IMR-90 (cell line): Measurements from ENCODE around the gene MEF2D. TPM values are rescaled to one million over a fixed set of nuclear protein-coding genes. Genes with fewer than 3 reads are reported as not detected.

ENCODE experiments used
- ATAC-seq: fragments of 200-7000 bp; cut with Tn5 transposase; 2 replicates; pipeline ENCODE4 v1.9.1; 2020; ENCODE audit warnings: low read depth, mild to moderate bottlenecking, moderate library complexity
- BruUV-seq: library from RNA; stranded (reverse); fragments of 400-500 nt; replicated peaks from 2 replicates; lab custom pipeline; 2021; lab: Mats Ljungman, UMichigan
- CTCF ChIA-PET: fragments of 300-600 bp; formaldehyde crosslinking; extraction: SDS; loops from one replicate; lab custom pipeline; 2021; ENCODE audit warnings: antibody characterized with exemption; lab: Yijun Ruan, JAX
- POLR2A ChIA-PET: fragments of 300-600 bp; sonication (Branson Sonifier 250); formaldehyde crosslinking; loops from one replicate; lab custom pipeline; 2022; ENCODE audit warnings: antibody characterized with exemption; ENCODE audit not compliant: unreplicated experiment; lab: Charles Lee
- DNase-seq: peaks from one replicate; pipeline ENCODE4 v3.0.0; 2013
- H2AFZ ChIP-seq: replicated peaks from 2 replicates; pipeline ENCODE3; 2013; ENCODE audit warnings: low read length, mild to moderate bottlenecking; ENCODE audit not compliant: poor library complexity
- H2AK5ac ChIP-seq: 2 replicates; pipeline ENCODE4 v1.6.1; 2013; ENCODE audit warnings: low read depth, low read length, inconsistent platforms
- H2AK9ac ChIP-seq: replicated peaks from 2 replicates; pipeline ENCODE3; 2013; ENCODE audit warnings: mild to moderate bottlenecking, low read depth, low read length, moderate library complexity; ENCODE audit not compliant: poor library complexity
- H2BK120ac ChIP-seq: 2 replicates; pipeline ENCODE4 v1.6.1; 2013; ENCODE audit warnings: low read depth, low read length, inconsistent platforms
- H2BK15ac ChIP-seq: 3 replicates; pipeline ENCODE4 v1.6.1; 2013; ENCODE audit warnings: low read depth, low read length, inconsistent platforms
- H2BK20ac ChIP-seq: 2 replicates; pipeline ENCODE4 v1.6.1; 2013; ENCODE audit warnings: low read depth, mild to moderate bottlenecking, inconsistent platforms, low read length, moderate library complexity
- H2BK5ac ChIP-seq: 2 replicates; pipeline ENCODE4 v1.6.1; 2013; ENCODE audit warnings: mild to moderate bottlenecking, low read depth, low read length, inconsistent platforms; ENCODE audit not compliant: poor library complexity, severe bottlenecking
- H3K14ac ChIP-seq: replicated peaks from 2 replicates; pipeline ENCODE4 v1.6.1; 2013; ENCODE audit warnings: low read depth, low read length, inconsistent platforms
- H3K18ac ChIP-seq: 2 replicates; pipeline ENCODE4 v1.6.1; 2013; ENCODE audit warnings: low read depth, low read length, control low read depth
- H3K23ac ChIP-seq: 2 replicates; pipeline ENCODE4 v1.6.1; 2013; ENCODE audit warnings: low read depth, low read length, inconsistent platforms
- H3K27ac ChIP-seq: 2 replicates; pipeline ENCODE4 v1.5.1; 2013; ENCODE audit warnings: mild to moderate bottlenecking, control low read depth, low read length; ENCODE audit not compliant: insufficient read depth
- H3K27me3 ChIP-seq: 2 replicates; pipeline ENCODE4 v1.6.1; 2013; ENCODE audit warnings: low read length; ENCODE audit not compliant: control insufficient read depth, insufficient read depth
- H3K36me3 ChIP-seq: 2 replicates; pipeline ENCODE4 v1.6.1; 2013; ENCODE audit warnings: low read length, mixed read lengths; ENCODE audit not compliant: control insufficient read depth, insufficient read depth
- H3K4ac ChIP-seq: 2 replicates; pipeline ENCODE4 v1.6.1; 2013; ENCODE audit warnings: low read depth, low read length, inconsistent platforms
- H3K4me1 ChIP-seq: 2 replicates; pipeline ENCODE4 v1.6.1; 2013; ENCODE audit warnings: low read length, mixed read lengths; ENCODE audit not compliant: control insufficient read depth, insufficient read depth
- H3K4me2 ChIP-seq: 2 replicates; pipeline ENCODE4 v1.6.1; 2013; ENCODE audit warnings: low read depth, mild to moderate bottlenecking, control low read depth, low read length, moderate library complexity
- H3K4me3 ChIP-seq: 2 replicates; pipeline ENCODE4 v1.5.1; 2013; ENCODE audit warnings: low read depth, mild to moderate bottlenecking, control low read depth, low read length, moderate library complexity; ENCODE audit not compliant: insufficient read depth
- H3K56ac ChIP-seq: 2 replicates; pipeline ENCODE4 v1.6.1; 2013; ENCODE audit warnings: low read length, inconsistent platforms; ENCODE audit not compliant: insufficient read depth; ENCODE audit errors: extremely low read depth
- H3K79me1 ChIP-seq, 2 experiments: 2 replicates each; pipeline ENCODE4 v1.6.1; 2013; ENCODE audit warnings: low read length in 2 of 2, inconsistent platforms in 1 of 2, low read depth in 1 of 2
- H3K9ac ChIP-seq: 2 replicates; pipeline ENCODE4 v1.6.1; 2013; ENCODE audit warnings: low read depth, low read length, control low read depth
- H3K9me1 ChIP-seq: 2 replicates; pipeline ENCODE4 v1.6.1; 2013; ENCODE audit warnings: low read length, inconsistent platforms; ENCODE audit not compliant: insufficient read depth
- H3K9me3 ChIP-seq: 2 replicates; pipeline ENCODE4 v1.6.1; 2013; ENCODE audit warnings: low read length; ENCODE audit not compliant: control insufficient read depth, insufficient read depth
- H4K20me1 ChIP-seq: 2 replicates; pipeline ENCODE4 v1.6.1; 2013; ENCODE audit warnings: low read length, inconsistent platforms; ENCODE audit not compliant: insufficient read depth
- H4K5ac ChIP-seq: 2 replicates; pipeline ENCODE4 v1.6.1; 2013; ENCODE audit warnings: mild to moderate bottlenecking, low read depth, low read length, control low read depth
- H4K8ac ChIP-seq, 2 experiments: 2 replicates each; pipeline ENCODE4 v1.6.1; 2013; ENCODE audit warnings: low read depth in 2 of 2, low read length in 2 of 2, control low read depth in 1 of 2, inconsistent platforms in 1 of 2
- H4K91ac ChIP-seq: 2 replicates; pipeline ENCODE4 v1.6.1; 2013; ENCODE audit warnings: low read depth, low read length, inconsistent platforms; ENCODE audit not compliant: insufficient read depth
- BHLHE40 ChIP-seq: fragments of 150-350 bp; IDR thresholded peaks from 2 replicates; pipeline ENCODE4 v1.6.1; 2016; ENCODE audit warnings: mild to moderate bottlenecking, low read depth, low read length
- CHD1 ChIP-seq: IDR thresholded peaks from 2 replicates; pipeline ENCODE4 v1.6.1; 2012; ENCODE audit warnings: low read depth, low read length, improper control_type of control experiment
- CTCF ChIP-seq: conservative IDR thresholded peaks from 2 replicates; pipeline ENCODE4 v1.5.1; 2012; ENCODE audit warnings: mild to moderate bottlenecking, low read depth, low read length, improper control_type of control experiment
- ELK1 ChIP-seq: fragments of 150-350 bp; IDR thresholded peaks from 2 replicates; pipeline ENCODE4 v1.6.1; 2016; ENCODE audit warnings: low read depth, mild to moderate bottlenecking, low read length, moderate library complexity, borderline replicate concordance
- FOS ChIP-seq: fragments of 150-350 bp; IDR thresholded peaks from 2 replicates; pipeline ENCODE4 v1.6.1; 2016; ENCODE audit warnings: low read depth, low read length
- MAFK ChIP-seq: IDR thresholded peaks from 2 replicates; pipeline ENCODE4 v1.6.1; 2012; ENCODE audit warnings: low read depth, low read length, improper control_type of control experiment
- MAZ ChIP-seq: IDR thresholded peaks from 2 replicates; pipeline ENCODE4 v1.6.1; 2012; ENCODE audit warnings: low read depth, mild to moderate bottlenecking, low read length, improper control_type of control experiment, moderate library complexity, borderline replicate concordance
- NFE2L2 ChIP-seq: fragments of 150-350 bp; IDR thresholded peaks from 2 replicates; pipeline ENCODE4 v1.6.1; 2016; ENCODE audit warnings: low read depth, mild to moderate bottlenecking, low read length
- RAD21 ChIP-seq: IDR thresholded peaks from 2 replicates; pipeline ENCODE4 v1.6.1; 2012; ENCODE audit warnings: low read length, improper control_type of control experiment
- RCOR1 ChIP-seq: IDR thresholded peaks from 2 replicates; pipeline ENCODE4 v1.6.1; 2012; ENCODE audit warnings: mild to moderate bottlenecking, low read length, improper control_type of control experiment; ENCODE audit not compliant: insufficient replicate concordance
- RFX5 ChIP-seq: IDR thresholded peaks from 2 replicates; pipeline ENCODE4 v1.8.0; 2012; ENCODE audit warnings: low read depth, mild to moderate bottlenecking, low read length, moderate library complexity
- SMC3 ChIP-seq: fragments of 150-350 bp; IDR thresholded peaks from 2 replicates; pipeline ENCODE4 v1.6.1; 2016; ENCODE audit warnings: low read depth, mild to moderate bottlenecking, antibody characterized with exemption, low read length, moderate library complexity
- USF2 ChIP-seq: fragments of 150-350 bp; IDR thresholded peaks from 2 replicates; pipeline ENCODE4 v1.6.1; 2017; ENCODE audit warnings: mild to moderate bottlenecking, antibody characterized with exemption, low read length, low read depth
- WGBS, 2 experiments: methylation state at CpG; one replicate each; pipeline versions ENCODE4 v1.1.5 to v1.1.7; 2013; ENCODE audit warnings: missing lambda C conversion rate in 2 of 2; ENCODE audit not compliant: insufficient read length in 1 of 2; ENCODE audit errors: extremely low coverage in 2 of 2; 5-methylcytosine and 5-hydroxymethylcytosine counted together
- dilution Hi-C: fragments of 300-500 bp; cut with HindIII; formaldehyde crosslinking; loops from one replicate; pipeline ENCODE4 v1.14.3; 2018; ENCODE audit warnings: low sequenced_read_pairs; ENCODE audit not compliant: unreplicated experiment
- in situ Hi-C: fragments of 300-500 bp; cut with MboI; formaldehyde crosslinking; loops from 3 replicates; pipeline ENCODE4 v1.14.3; 2019; ENCODE audit warnings: low sequenced_read_pairs, inconsistent platforms, mixed read lengths
- intact Hi-C: fragments of 100-400 bp; cut with micrococcal nuclease; formaldehyde crosslinking; loops from 2 replicates; pipeline ENCODE4 v1.10.0; 2022
- polyA plus RNA-seq, 3 experiments: library from polyadenylated mRNA; depleted of rRNA; stranded (reverse); fragments of >200 nt; gene quantifications; 2 replicates each; pipeline ENCODE4 v1.2.3, GENCODE V29; 2012; ENCODE audit warnings: low replicate concordance in 1 of 3
- total RNA-seq: library from RNA; depleted of rRNA; stranded (reverse); fragments of >200 nt; gene quantifications from 2 replicates; pipeline ENCODE4 v1.2.3, GENCODE V29; 2012

The MEF2D gene
- total and polyA plus RNA-seq, 2 of the 4 experiments (the other 2 are of a cell fraction) = 2.9 to 20.0 TPM

- DNase-seq (no peak), ATAC-seq (no peak)
- Histone ChIP-seq H4K8ac (no peak overlapping the region), H2BK120ac (no peak overlapping the region), H3K56ac (no peak overlapping the region), H3K27me3 (peaks cover 94% of the 10 kb centered on the region), H3K9me3 (peaks cover 10% of the 10 kb centered on the region), H3K27ac (no peak overlapping the region), H2BK20ac (no peak overlapping the region), H3K36me3 (no peaks in the 10 kb centered on the region), H3K4me3 (no peak overlapping the region), H3K18ac (no peak overlapping the region), H2BK5ac (no peak overlapping the region), H4K20me1 (no peaks in the 10 kb centered on the region; the same call in none of the 2 replicates), H3K9me1 (no peaks in the 10 kb centered on the region), H2AK5ac (no peak overlapping the region), H3K4me1 (peaks cover 1% of the 10 kb centered on the region; the same call in 1 of the 2 replicates), H2AFZ (peak overlapping the region; percentile 19), H4K91ac (no peak overlapping the region), H3K79me1 (no peaks in the 10 kb centered on the region), H3K4ac (no peak overlapping the region), H3K23ac (peak overlapping the region; percentile 44; the same call in 1 of the 2 replicates), H3K9ac (no peak overlapping the region), H2BK15ac (no peak overlapping the region), H4K5ac (no peak overlapping the region), H2AK9ac (no peak overlapping the region), H3K4me2 (peak overlapping the region; percentile 27; the same call in 1 of the 2 replicates), H3K14ac (no peak overlapping the region)
- 0% methylated on average over 3 of the region's 12 CpGs; no CpG with 5 or more reads in 1 of the 2 experiments for WGBS, 2 experiments
- in situ Hi-C loops = no loop called here
- dilution Hi-C loops = no loop called here
- no TSS peak for BruUV-seq
- POLR2A ChIA-PET = no interaction called here
- CTCF ChIA-PET = interaction anchor here (1.4 kb wide), 1 partner anchor 36 kb away, joined by 5 read pairs; no protein-coding TSS in a partner anchor
- intact Hi-C loops = no loop called here
- TF ChIP-seq CTCF (no peak), MAFK (no peak), USF2 (no peak), RCOR1 (no peak), SMC3 (no peak), RFX5 (no peak), RAD21 (no peak), BHLHE40 (no peak), CHD1 (no peak), FOS (no peak), NFE2L2 (no peak), ELK1 (no peak), MAZ (no peak)
Measured at GRCh38 chr1:156421939-156422601, 78.5 kb downstream of the MEF2D start.
